GM12875 (cell line): ENCODE data around the gene SPTSSB.

Source experiments
- H3K4me3 ChIP-seq: one replicate; pipeline ENCODE4 v1.5.1; 2011; ENCODE audit warnings: low read depth, low read length, control low read depth
- CTCF ChIP-seq: IDR thresholded peaks from 2 replicates; pipeline ENCODE4 v1.5.1; 2011; ENCODE audit warnings: low read depth, mild to moderate bottlenecking, control low read depth, inconsistent platforms, low read length, moderate library complexity, borderline replicate concordance; ENCODE audit not compliant: insufficient read depth

SPTSSB gene

GRCh38 chr3:161413127-161413854 lies 42.0 kb upstream of the SPTSSB start:
- H3K4me3 ChIP-seq, result no peak overlapping the region
- no peak for TF ChIP-seq CTCF

- H3K4me3 ChIP-seq, result no peak overlapping the region
- no peak for TF ChIP-seq CTCF
Observed at GRCh38 chr3:161412123-161412522, 40.8 kb upstream of the SPTSSB start.

GRCh38 chr3:161409858-161410257 lies 38.5 kb upstream of the SPTSSB start:
- no peak for TF ChIP-seq CTCF
- H3K4me3 ChIP-seq, result no peak overlapping the region

- TF ChIP-seq CTCF, result peak; percentile 54
Observed at GRCh38 chr3:161409069-161409468, 37.8 kb upstream of the SPTSSB start.

GRCh38 chr3:161406594-161407555 lies 35.6 kb upstream of the SPTSSB start:
- H3K4me3 ChIP-seq, result no peak overlapping the region
- TF ChIP-seq CTCF, result no peak

More at GRCh38 chr3:161409069-161409468, 37.8 kb upstream of the SPTSSB start:
- H3K4me3 ChIP-seq, result no peak overlapping the region

GRCh38 chr3:161405836-161406235 lies 34.5 kb upstream of the SPTSSB start:
- TF ChIP-seq CTCF, result no peak
- no peak overlapping the region for H3K4me3 ChIP-seq
